MM.1S (cell line): ENCODE data around the gene RNF14.

Experiments
- EZH2 ChIP-seq: fragments of 300-600 bp; sonication (generic); optimal IDR thresholded peaks from 2 replicates; pipeline ENCODE3; 2017; ENCODE audit warnings: low read depth, mild to moderate bottlenecking, antibody characterized with exemption, low read length, mixed read lengths
- TF ChIP-seq, protein P1 (sequence below): fragments of 300-600 bp; sonication (generic); IDR thresholded peaks from 2 replicates; pipeline ENCODE4 v1.5.1; 2016; ENCODE audit warnings: antibody characterized with exemption, low read length, mixed read lengths

DNA sequence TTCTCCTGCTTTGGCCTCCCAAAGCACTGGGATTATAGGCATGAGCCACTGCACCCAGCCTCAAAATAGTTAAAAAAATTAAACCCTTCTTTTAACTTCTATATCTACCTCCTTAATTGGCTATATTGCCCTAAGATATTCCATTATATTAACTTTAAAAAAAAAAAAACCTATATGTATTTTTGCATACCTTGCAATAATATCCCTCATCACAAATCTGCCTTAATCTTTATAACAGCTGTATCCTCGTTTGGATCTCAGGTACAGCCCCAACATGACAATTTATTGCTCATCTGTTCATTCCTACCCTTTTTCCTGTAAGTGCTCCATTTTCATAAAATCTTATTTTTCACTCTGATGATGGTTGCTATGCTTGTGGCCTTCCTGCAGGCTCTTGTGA is 31.3 kb downstream of the RNF14 start:
- TF ChIP-seq, protein P1, sequence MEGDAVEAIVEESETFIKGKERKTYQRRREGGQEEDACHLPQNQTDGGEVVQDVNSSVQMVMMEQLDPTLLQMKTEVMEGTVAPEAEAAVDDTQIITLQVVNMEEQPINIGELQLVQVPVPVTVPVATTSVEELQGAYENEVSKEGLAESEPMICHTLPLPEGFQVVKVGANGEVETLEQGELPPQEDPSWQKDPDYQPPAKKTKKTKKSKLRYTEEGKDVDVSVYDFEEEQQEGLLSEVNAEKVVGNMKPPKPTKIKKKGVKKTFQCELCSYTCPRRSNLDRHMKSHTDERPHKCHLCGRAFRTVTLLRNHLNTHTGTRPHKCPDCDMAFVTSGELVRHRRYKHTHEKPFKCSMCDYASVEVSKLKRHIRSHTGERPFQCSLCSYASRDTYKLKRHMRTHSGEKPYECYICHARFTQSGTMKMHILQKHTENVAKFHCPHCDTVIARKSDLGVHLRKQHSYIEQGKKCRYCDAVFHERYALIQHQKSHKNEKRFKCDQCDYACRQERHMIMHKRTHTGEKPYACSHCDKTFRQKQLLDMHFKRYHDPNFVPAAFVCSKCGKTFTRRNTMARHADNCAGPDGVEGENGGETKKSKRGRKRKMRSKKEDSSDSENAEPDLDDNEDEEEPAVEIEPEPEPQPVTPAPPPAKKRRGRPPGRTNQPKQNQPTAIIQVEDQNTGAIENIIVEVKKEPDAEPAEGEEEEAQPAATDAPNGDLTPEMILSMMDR = no peak
- no peak for TF ChIP-seq EZH2
